HFF-Myc (cell line): ENCODE results near the gene RAC3.

Experiments
- DNase-seq: peaks from one replicate; pipeline ENCODE4 v3.0.0-alpha.2; 2011; ENCODE audit warnings: low read depth; ENCODE audit errors: extremely low read depth
- H3K4me3 ChIP-seq: replicated peaks from 2 replicates; pipeline ENCODE4 v1.5.1; 2011; ENCODE audit warnings: low read depth, mild to moderate bottlenecking, control low read depth, low read length
- CTCF ChIP-seq: IDR thresholded peaks from 2 replicates; pipeline ENCODE4 v1.5.1; 2012; ENCODE audit warnings: mild to moderate bottlenecking, low read depth, low read length, control low read depth; ENCODE audit errors: missing control alignments

RAC3 gene

GRCh38 chr17:82013772-82014321, 17.6 kb upstream of the RAC3 start:
- DNase-seq = no peak
- no peak for TF ChIP-seq CTCF
- H3K4me3 ChIP-seq = no peak overlapping the region

GRCh38 chr17:82014432-82014831, 17.0 kb upstream of the RAC3 start:
- no peak for TF ChIP-seq CTCF
- no peak for DNase-seq
- H3K4me3 ChIP-seq = no peak overlapping the region

- no peak for DNase-seq
- TF ChIP-seq CTCF = no peak
- no peak overlapping the region for H3K4me3 ChIP-seq
These were observed 16.5 kb upstream of the RAC3 start for GRCh38 chr17:82014971-82015310.

- no peak for TF ChIP-seq CTCF
- H3K4me3 ChIP-seq = no peak overlapping the region
- DNase-seq = no peak
These were observed 16.0 kb upstream of the RAC3 start for GRCh38 chr17:82015311-82015971.

- no peak for TF ChIP-seq CTCF
- H3K4me3 ChIP-seq = no peak overlapping the region
- no peak for DNase-seq
These were observed 15.2 kb upstream of the RAC3 start for GRCh38 chr17:82016061-82016874.

GRCh38 chr17:82016875-82017459, 14.5 kb upstream of the RAC3 start:
- no peak for TF ChIP-seq CTCF
- no peak for DNase-seq

More at GRCh38 chr17:82016875-82017459, 14.5 kb upstream of the RAC3 start:
- no peak overlapping the region for H3K4me3 ChIP-seq
